HG03457 (cell line): ENCODE data around the gene BHLHE23.
A peak's percentile ranks its signal among the peaks of the same experiment; 100 is the strongest.

ENCODE experiments used
- ATAC-seq: cut with Tn5 transposase; IDR thresholded peaks from one replicate; pipeline ENCODE4 v1.9.1; 2021; ENCODE audit warnings: moderate number of reproducible peaks; ENCODE audit not compliant: unreplicated experiment

BHLHE23 gene

DNA sequence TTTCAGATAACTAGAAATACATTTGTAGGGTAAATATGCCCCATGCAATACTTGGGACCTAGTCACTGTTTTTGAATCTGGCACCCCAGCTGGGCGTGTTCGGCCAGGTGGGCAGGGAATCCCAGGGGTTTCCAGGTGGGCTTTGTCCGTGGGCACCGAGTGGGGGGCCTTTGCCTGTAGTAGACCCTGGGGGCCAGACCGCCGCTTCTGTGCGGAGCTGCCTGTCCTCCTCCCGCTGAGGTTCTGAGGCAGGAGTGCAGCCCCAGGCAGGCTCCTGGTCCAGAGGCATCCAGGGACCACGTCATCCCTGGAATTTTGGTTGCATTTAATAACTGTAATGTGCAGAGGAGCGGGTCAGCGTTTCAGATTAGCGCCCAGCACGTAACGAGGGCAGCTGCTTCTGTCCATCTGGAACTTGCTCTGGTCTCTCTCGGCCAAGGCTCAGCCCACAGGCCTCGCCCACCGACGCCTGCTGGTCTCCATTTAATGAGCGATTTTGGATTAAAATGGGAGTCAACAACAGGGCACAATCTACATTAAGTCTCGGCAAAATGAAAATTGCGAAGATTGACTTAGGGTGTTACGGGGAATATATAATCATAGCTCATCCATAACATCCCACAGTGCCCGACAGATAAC lies 12.8 kb downstream of the BHLHE23 start:
- ATAC-seq = no peak

DNA sequence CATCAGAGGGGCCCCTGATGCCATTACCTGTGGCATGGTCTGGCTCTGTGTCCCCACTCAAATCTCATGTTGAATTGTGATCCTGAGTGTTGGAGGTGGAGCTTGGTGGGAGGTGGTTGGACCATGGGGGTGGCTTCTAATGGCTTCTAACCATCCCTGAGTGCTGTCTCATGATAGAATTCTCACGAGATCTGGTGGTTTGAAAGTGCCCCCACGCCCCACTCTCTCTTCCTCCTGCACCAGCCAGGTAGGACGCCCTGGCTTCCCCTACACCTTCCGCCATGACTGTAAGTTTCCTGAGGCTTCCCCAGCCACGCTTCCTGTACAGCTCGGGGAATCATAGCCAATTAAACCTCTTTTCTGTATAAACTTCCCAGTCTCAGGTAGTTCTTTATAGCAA lies 14.9 kb downstream of the BHLHE23 start:
- ATAC-seq = no peak

GRCh38 chr20:62991196-62991807 lies 15.5 kb downstream of the BHLHE23 start:
- no peak for ATAC-seq

DNA sequence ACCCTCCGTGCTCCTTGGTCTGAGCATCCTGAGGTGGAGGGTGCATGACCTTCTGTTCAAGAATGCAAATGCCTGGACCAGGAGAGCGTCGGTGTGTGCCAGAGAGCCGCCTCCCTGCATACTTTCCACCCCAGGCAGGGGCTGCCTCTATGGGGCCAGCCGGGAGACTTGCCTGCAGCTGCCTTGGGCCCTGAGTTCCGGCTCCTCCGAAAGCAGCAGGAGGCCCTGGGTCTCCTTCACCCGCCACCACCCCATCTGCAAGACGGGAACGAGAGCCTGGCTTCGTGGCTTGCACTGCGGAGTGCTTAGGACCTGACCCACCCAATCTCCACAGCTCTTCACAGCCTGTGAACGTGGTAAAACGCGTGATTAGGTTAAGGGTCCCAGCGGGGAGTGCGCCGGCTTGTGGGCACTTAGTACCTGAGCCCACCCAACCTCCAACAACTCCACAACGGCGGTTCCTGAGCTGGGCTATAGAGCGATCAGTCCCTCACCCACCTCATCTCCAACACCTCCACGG lies 16.4 kb downstream of the BHLHE23 start:
- ATAC-seq = no peak

GRCh38 chr20:62989201-62989601 lies 17.6 kb downstream of the BHLHE23 start:
- no peak for ATAC-seq

- no peak for ATAC-seq
These were observed 19.6 kb downstream of the BHLHE23 start for GRCh38 chr20:62987114-62987513.

- no peak for ATAC-seq
These were observed 20.4 kb downstream of the BHLHE23 start for GRCh38 chr20:62986257-62986800.

- ATAC-seq = no peak
These were observed 21.4 kb downstream of the BHLHE23 start for GRCh38 chr20:62985444-62985778.

DNA sequence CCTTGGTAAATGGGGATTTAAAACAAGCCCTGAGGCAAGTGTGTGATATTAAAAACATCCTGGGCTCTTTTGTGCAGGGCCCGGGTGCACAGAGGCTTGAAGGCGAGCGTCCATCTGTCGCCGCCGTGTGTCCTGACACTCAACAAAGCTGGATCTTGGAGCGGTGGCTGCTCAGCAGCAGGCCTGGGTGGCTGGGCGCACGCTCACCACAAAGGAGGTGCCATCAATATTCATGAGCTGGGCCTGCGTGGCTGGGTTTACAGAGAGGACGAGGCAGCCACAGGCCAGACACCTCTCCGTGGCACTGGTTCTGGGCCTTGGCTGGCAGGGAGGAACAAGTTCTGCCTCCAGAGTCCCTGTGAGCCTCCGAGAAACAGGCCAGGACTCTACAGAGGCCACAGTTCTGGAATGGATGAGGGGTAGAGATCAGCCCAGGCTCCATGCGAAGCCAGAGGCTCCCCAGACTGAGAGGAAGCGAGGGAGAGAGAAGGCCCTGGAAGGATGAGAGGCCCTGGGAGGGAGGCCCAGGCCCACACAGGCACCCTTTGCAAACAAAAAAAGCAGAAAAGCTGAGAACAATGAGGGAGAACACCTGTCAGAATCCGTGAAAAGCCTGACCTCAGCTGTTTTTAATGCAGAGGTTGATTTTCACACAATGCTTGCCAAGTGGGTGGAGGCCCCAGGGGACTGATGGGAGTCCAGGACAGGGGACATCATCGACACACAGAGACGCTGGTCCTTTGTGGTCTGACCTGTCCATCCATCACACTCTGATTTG lies 21.9 kb downstream of the BHLHE23 start:
- no peak for ATAC-seq

GRCh38 chr20:62983210-62983609 lies 23.6 kb downstream of the BHLHE23 start:
- ATAC-seq = no peak

DNA sequence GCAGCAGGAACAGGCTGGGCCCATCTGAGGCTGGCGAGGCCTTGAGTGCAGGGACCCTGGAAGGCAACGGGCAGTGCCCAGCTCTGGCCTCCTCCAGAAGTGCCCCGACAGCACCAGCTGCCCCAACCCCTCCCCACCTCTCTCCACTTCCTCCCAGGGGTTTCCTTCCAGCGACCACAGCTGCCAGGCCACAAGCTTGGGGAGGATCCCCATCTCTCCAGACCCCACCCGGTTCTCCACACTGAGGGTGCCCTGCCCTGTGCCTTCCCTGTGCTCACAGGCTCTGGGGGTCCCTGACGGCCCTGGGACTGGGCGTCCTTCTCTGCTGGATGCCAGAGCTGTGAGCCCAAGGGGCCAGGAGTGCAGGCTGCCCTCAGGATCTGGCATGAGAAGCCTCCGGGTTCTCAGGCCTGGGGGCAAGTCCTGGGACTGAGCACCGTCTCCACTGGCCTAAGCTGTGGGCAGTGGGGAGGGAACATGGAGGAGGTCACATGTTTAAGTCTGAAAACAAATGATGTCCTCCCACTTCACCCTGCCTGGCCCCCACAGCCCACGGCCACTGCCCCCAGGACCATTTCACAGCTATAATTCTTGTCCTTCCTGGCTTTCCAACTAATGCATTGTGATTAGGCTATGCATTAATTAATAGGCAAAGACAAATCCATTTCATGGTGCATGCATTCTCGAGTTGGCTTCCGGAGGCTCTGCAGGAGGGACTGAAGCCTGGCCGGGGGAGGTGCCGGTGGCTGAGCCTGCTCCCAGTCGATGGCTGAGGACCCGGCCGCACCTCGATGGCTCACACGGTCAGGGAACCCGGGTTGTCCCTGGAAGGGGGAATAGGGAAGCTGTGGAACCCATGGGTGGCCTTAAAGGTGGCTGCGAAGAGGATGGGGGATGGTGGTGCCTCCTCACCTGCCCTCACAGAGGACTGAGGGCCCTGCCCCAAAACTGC lies 24.4 kb downstream of the BHLHE23 start:
- no peak for ATAC-seq

DNA sequence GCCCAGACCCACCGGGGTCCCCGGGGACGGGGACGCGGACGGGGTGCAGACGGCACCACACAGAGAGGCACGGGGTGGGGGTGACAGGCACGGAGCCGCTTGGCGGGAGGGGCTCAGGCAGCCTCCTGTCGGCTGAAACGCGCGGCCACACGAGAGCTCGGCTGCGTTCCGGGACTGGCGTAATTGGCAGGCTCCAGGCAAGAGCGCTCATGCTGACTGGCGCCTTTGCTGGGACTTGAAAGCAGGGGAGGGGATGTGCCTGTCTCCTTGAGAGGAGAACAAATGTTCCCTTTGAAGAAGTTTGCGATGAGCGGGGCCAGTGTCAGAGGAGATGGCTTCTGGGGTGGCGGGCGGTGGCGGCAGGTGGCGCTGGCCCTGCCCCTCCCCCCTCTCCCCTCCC lies 25.8 kb downstream of the BHLHE23 start:
- ATAC-seq = no peak

DNA sequence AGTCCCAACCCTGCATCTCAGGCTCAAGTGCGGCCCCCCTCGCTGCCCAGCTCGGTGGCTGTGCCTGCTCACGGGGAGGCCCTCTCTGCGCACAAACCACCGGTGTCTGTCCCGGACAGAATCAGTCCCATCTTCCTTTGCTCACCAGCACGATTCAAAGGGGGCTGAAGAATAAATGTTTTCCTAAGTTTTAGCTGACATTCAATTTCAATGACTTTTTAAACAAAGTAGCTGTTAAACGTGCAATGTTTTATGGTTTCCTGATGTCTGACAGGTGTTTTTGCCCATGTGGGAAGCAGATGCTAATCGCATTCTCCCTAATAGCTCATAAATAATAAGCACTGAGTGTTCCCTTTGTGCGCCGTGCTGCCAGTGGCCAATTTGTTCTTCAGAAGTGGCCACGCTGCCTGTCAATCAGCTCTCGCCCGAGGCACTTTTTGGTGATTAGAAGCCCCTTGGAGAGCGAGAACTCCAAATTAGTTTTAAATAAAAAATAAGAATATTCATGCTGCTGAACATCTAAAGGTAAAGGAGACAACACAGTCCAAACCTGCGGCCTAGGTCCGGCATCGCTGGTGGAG lies 26.3 kb downstream of the BHLHE23 start:
- ATAC-seq = no peak

- no peak for ATAC-seq
These were observed 26.8 kb downstream of the BHLHE23 start for GRCh38 chr20:62979876-62980373.

GRCh38 chr20:62979310-62979709 lies 27.5 kb downstream of the BHLHE23 start:
- no peak for ATAC-seq

DNA sequence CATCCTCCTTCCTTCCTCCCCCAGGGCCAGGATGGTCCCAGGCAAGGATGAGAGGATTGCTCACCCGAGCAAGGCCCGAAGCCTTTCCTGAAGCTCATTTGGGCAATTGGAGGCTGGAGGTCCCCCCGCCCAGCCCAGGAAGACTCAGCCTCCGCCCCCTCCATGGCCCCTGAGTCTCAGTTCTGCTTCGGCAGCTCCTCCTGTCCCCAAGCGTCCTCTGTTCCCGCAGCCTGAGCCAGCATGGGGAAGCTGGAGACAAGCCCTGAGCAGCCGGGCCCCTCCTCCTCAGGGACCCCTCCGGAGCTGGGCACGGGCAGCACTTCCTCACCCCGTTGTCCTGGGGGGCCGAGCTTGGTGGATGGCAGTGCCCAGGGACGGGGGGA lies 28.2 kb downstream of the BHLHE23 start:
- no peak for ATAC-seq

DNA sequence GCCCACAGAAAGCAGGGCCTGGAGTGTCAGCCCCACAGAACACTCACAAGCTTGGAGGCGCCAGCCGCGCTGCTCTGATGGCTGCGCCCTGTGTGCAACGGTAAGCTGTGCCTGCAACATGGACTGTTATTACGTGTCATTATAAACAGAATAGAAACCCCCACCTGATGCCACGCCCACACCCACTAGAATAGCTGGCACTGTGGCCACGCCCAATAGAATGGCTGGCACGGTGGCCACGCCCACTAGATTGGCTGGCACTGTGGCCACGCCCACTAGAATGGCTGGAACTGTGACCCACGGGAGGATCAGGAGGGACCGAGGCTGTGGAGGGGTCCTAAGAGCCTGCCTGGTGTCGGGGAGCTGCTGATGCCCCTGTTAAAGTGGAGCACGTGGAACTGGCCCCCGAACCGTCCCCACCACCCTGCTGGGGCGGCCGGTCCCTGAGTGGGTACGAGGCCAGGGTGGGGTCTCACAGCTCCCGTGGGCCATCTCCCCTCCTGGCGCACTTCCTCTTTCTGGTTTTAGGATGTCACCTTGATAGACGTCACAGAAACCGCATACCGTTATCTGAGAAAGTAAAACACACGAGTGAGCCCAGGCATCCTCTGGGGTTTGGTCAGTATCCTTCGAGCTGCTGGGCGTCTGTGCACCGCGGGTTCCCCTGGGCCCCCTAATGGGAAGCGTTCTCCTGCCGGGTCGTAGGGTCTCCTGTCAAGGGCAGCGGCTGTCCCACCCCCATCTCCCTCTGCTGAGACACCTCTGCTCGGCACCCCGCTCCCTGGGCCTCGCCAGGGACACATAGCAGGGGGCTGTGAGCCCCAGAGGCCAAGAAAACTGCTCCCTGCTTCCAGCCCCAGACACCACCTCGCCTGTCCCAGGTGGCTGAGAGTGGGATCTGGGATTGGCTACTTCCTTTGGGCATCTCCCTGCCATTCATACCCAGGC lies 28.9 kb downstream of the BHLHE23 start:
- peak; percentile 39 for ATAC-seq

DNA sequence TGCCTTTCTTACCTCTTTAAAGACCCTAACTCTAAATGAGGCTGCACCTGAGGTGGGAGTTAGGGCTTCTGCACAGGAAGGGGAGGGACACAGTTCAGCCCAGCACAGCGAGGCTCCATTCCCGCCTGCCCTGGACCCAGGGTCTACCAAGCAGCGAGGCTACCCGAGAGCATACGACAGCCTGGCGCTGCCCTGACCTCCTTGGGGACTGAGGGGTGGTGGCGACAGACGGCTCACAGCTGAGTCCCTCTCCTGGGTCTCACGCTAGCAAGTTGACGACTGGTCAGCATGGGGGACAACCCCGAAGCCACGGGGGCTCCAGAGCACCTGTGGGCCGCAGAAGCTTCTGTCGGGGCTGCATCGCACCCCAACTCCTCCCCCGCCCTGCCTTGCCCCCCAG lies 29.9 kb downstream of the BHLHE23 start:
- no peak for ATAC-seq
